M059J (cell line): ENCODE data around the gene GNL2. TPM values are rescaled to one million over a fixed set of nuclear protein-coding genes. Genes with fewer than 3 reads are reported as not detected.
"Not testable (repeated sequence)": the region's sequence is repeated elsewhere in the genome, so short reads cannot be mapped to it uniquely, and the experiment has no call there.

ENCODE experiments used
- DNase-seq: peaks from one replicate; pipeline ENCODE4 v3.0.0-alpha.2; 2012; ENCODE audit warnings: low read depth
- total RNA-seq: library from RNA; depleted of rRNA; stranded (reverse); fragments of >200 nt; shearing (Covaris generic); gene quantifications from 2 replicates; pipeline ENCODE4 v1.2.3, GENCODE V29; 2014

The GNL2 gene
- total RNA-seq, 1 experiment from 2014 or later, result 79.0 TPM

- no peak for DNase-seq
These were observed 10.9 kb upstream of the GNL2 start for GRCh38 chr1:37606481-37607263.

GRCh38 chr1:37605806-37606474 lies 10.2 kb upstream of the GNL2 start:
- no peak for DNase-seq

GRCh38 chr1:37605061-37605650 lies 9.4 kb upstream of the GNL2 start:
- no peak for DNase-seq

GRCh38 chr1:37602750-37603694 lies 7.3 kb upstream of the GNL2 start:
- DNase-seq, result peak; percentile 43

- peak; percentile 18 for DNase-seq
These were observed 5.7 kb upstream of the GNL2 start for GRCh38 chr1:37601441-37601840.

- DNase-seq, result no peak
These were observed 4.2 kb upstream of the GNL2 start for GRCh38 chr1:37599940-37600339.

GRCh38 chr1:37596182-37596667 lies 488 bp upstream of the GNL2 start:
- DNase-seq, result no peak

- DNase-seq, result no peak
These were observed 2.0 kb downstream of the GNL2 start for GRCh38 chr1:37593726-37594125.

- no peak for DNase-seq
These were observed 6.8 kb downstream of the GNL2 start for GRCh38 chr1:37588939-37589338.

- DNase-seq, result not testable (repeated sequence)
These were observed 11.2 kb downstream of the GNL2 start for GRCh38 chr1:37584544-37584943.

GRCh38 chr1:37575692-37576091 lies 20.0 kb downstream of the GNL2 start:
- no peak for DNase-seq

GRCh38 chr1:37574834-37575480 lies 20.8 kb downstream of the GNL2 start:
- DNase-seq, result peak; percentile 73

- no peak for DNase-seq
These were observed 25.0 kb downstream of the GNL2 start for GRCh38 chr1:37570528-37571334.

GRCh38 chr1:37567023-37567422 lies 28.7 kb downstream of the GNL2 start:
- DNase-seq, result no peak

GRCh38 chr1:37564892-37565291 lies 30.8 kb downstream of the GNL2 start:
- DNase-seq, result no peak

- no peak for DNase-seq
These were observed 32.8 kb downstream of the GNL2 start for GRCh38 chr1:37562984-37563383.

GRCh38 chr1:37561133-37562132 lies 34.3 kb downstream of the GNL2 start:
- DNase-seq, result no peak

- no peak for DNase-seq
These were observed 35.2 kb downstream of the GNL2 start for GRCh38 chr1:37560401-37561132.
